HFFc6 (cell line): ENCODE data around the gene TMEM203. TPM values are rescaled to one million over a fixed set of nuclear protein-coding genes. Genes with fewer than 3 reads are reported as not detected.

Source experiments
- DNase-seq: peaks from one replicate; pipeline ENCODE4 v3.0.0-alpha.2; 2018
- H3K27ac Mint-ChIP-seq: 2 replicates; pipeline ENCODE4 v1.8.0; 2020; ENCODE audit warnings: mild to moderate bottlenecking, mixed read lengths
- H3K27me3 Mint-ChIP-seq: 2 replicates; pipeline ENCODE4 v1.8.0; 2021; ENCODE audit warnings: mild to moderate bottlenecking, moderate library complexity, mixed read lengths; ENCODE audit not compliant: insufficient read depth
- H3K36me3 Mint-ChIP-seq: 2 replicates; pipeline ENCODE4 v1.8.0; 2021; ENCODE audit warnings: low read depth, mixed read lengths
- H3K4me1 Mint-ChIP-seq: 2 replicates; pipeline ENCODE4 v1.8.0; 2020; ENCODE audit warnings: low read depth, mixed read lengths
- H3K4me3 Mint-ChIP-seq: 2 replicates; pipeline ENCODE4 v1.8.0; 2020; ENCODE audit warnings: mild to moderate bottlenecking, moderate library complexity, mixed read lengths
- H3K9me3 Mint-ChIP-seq: 2 replicates; pipeline ENCODE4 v1.8.0; 2020; ENCODE audit warnings: mild to moderate bottlenecking, mixed read lengths
- total RNA-seq, 6 experiments: library from RNA; stranded (reverse); fragmentation: NEBNext Ultra II Directional; extraction: Animal tissue kit (Norgen Biotek cat#: 25700); gene quantifications; 2 replicates in 1 of 6; 3 replicates in 5 of 6; pipeline ENCODE4 v1.2.3, GENCODE V29; 2021
- TF ChIP-seq, protein P1 (sequence below): fragments of 200-600 bp; sonication (generic); IDR thresholded peaks from 2 replicates; pipeline ENCODE4 v1.5.0; 2021; ENCODE audit warnings: antibody characterized with exemption, mild to moderate bottlenecking

Gene TMEM203
- total RNA-seq, 6 experiments from 2014 or later: 38.7 to 47.4 (median 40.1) TPM

DNA sequence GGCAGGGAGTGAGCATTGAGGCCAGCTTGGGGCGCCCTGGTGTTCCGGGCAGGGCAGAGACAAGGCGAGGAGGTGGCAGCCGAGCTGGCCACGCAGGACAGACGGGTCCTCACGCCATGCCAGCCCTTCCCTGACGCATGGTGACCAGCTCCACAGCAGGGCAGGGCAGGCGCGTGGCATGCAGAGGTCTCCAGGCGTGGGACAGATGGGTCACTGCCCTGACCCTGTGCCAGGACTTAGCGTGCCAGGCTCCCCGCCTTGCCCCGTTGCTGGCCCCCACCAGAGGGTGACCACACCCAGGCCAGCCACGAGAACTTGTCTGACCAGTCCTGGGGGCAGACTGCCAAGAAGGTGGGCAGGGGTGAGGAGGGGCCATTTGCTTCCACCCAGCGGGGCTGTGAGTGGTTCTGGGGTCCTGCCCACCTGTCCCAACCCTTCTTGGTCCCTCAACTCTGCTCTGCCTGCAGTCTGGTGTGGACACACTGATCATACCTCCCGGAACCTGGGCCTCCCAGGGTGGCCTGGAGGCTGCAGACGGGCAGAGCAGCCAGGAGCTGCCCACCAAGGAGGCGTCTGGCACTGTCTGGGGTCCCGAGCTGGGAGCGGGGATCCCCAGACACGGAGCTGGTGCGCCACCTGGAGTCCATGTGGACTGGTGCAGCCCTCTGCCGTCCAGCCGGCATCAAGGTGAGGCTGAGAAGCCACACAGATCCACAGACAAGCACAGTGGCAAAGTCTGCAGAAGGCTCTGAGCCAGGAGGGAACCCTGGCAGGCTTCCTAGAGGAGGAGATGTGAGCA, 21.8 kb upstream of the TMEM203 start, which contains the start of gene RNF224:
RNF224 (plus strand) TSS at position 449 of the 799 bp plus-strand sequence. CDS start 834 bp downstream, outside the sequence.
- TF ChIP-seq, protein P1, sequence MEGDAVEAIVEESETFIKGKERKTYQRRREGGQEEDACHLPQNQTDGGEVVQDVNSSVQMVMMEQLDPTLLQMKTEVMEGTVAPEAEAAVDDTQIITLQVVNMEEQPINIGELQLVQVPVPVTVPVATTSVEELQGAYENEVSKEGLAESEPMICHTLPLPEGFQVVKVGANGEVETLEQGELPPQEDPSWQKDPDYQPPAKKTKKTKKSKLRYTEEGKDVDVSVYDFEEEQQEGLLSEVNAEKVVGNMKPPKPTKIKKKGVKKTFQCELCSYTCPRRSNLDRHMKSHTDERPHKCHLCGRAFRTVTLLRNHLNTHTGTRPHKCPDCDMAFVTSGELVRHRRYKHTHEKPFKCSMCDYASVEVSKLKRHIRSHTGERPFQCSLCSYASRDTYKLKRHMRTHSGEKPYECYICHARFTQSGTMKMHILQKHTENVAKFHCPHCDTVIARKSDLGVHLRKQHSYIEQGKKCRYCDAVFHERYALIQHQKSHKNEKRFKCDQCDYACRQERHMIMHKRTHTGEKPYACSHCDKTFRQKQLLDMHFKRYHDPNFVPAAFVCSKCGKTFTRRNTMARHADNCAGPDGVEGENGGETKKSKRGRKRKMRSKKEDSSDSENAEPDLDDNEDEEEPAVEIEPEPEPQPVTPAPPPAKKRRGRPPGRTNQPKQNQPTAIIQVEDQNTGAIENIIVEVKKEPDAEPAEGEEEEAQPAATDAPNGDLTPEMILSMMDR: peak; percentile 92
- DNase-seq: peak; percentile 65
- Mint-ChIP-seq H3K36me3 (no peaks in the 10 kb centered on the region), H3K9me3 (no peaks in the 10 kb centered on the region), H3K4me1 (peaks cover 7% of the 10 kb centered on the region), H3K27ac (no peak within 1 kb of the TSS), H3K27me3 (no peaks in the 10 kb centered on the region; the same call in 1 of the 2 replicates), H3K4me3 (no peak within 1 kb of the TSS)

DNA sequence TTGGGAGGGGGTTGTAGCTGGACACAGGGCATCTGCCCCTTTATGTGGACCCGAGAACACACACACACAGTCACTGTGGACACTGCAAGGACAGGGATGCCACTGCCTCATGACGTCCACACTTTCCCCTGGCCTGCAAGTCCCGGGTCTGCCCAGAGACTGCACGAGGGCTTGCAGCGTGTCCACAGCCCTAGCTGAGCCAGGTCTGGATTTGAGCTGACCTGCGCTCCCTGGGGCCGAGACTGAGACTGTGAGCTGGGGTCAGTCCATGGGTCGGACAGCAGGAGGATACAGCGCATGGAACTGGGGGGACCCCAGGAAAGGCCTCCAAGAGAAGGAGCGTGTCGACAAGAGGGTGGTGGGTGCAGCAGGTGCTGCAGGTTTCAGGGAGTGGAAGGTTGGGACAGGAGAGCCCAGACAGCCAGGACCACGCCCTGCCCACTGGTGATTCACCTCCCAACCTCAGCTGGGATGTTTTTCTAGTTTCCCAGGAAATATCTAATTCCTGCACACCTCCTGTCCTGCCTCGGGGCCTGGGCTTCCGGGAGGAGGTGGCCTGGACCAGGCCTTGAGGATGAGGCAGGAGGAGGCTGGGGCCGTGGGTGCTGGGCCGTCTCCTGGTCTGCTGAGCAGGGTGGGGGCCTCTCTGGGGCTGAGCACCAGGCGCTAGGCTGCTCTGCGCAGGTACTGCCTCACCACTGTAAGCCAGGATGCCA, 21.0 kb upstream of the TMEM203 start:
- Mint-ChIP-seq H3K27ac (no peak overlapping the region), H3K4me3 (no peak overlapping the region), H3K9me3 (no peaks in the 10 kb centered on the region), H3K27me3 (no peaks in the 10 kb centered on the region; the same call in 1 of the 2 replicates), H3K4me1 (peaks cover 7% of the 10 kb centered on the region), H3K36me3 (no peaks in the 10 kb centered on the region)
- DNase-seq: peak; percentile 36
- TF ChIP-seq, protein P1: no peak

DNA sequence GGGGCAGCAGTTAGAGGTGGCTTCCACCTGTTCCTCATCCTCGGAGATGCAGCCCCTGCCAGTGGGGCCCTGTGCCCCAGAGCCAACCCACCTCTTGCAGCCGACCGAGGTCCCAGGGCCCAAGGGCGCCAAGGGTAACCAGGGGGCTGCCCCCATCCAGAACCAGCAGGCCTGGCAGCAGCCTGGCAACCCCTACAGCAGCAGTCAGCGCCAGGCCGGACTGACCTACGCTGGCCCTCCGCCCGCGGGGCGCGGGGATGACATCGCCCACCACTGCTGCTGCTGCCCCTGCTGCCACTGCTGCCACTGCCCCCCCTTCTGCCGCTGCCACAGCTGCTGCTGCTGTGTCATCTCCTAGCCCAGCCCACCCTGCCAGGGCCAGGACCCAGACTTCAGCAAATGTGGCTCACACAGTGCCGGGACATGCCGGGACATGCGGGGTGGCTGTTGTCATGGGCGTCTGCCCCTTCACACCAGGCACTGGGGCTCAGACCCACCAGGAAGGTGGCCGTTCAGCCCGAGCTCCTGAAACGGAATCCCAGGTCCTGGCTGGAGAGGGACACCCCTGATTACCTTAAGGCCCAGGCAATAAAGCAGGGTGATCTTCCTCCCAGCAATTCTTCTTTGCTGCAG, 20.4 kb upstream of the TMEM203 start:
- H3K27ac Mint-ChIP-seq: no peak overlapping the region
- H3K4me3 Mint-ChIP-seq: no peak overlapping the region
- no peaks in the 10 kb centered on the region for H3K9me3 Mint-ChIP-seq
- H3K27me3 Mint-ChIP-seq: no peaks in the 10 kb centered on the region; the same call in 1 of the 2 replicates
- H3K4me1 Mint-ChIP-seq: peaks cover 7% of the 10 kb centered on the region
- DNase-seq: no peak
- no peaks in the 10 kb centered on the region for H3K36me3 Mint-ChIP-seq
- TF ChIP-seq, protein P1: no peak

DNA sequence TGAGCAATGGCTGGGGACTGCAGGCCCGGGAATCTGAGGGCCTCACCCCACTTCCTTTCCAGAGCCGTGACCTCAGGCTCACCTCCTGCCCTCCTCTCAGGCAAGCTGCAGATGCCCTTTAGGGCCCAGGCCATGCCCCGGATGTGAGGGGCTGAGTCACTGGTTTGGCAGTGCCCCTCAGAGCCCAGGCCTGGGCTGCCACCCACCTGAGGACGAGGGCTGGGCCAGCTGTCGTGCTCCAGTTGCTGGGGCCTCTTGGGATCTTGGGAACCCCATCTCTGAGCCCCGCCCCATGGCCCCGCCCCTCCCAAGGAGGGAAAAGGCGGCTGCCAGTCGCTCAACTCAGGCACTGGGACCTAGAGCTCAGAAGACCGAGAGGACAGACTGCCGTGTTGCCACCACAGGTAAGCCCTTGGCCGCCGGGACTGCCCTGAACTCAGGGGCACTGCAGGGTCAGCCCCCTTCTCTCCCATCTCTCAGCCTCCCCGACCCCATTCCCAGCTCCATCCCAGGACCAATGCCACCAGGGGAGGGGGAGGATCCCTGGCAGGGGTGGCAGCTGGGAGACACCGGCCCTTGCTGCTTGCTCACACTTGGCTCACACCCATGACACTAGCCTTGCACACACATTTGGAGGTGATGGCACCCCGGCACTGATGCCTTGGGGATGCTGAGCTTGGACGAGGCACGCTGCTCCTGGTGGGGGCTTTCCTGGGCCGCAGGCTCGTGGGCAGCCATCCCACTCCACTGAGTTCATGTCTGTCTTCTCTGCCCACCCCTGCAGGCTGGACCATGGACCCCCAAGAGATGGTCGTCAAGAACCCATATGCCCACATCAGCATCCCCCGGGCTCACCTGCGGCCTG, 19.6 kb upstream of the TMEM203 start, which contains the start of gene CYSRT1:
CYSRT1 (plus strand) TSS at position 345 of the 865 bp plus-strand sequence; CDS start at position 793, 448 bp downstream.
- Mint-ChIP-seq H3K9me3 (no peaks in the 10 kb centered on the region), H3K27ac (peak within 1 kb of the TSS; percentile 72), H3K4me1 (peaks cover 7% of the 10 kb centered on the region), H3K36me3 (no peaks in the 10 kb centered on the region), H3K4me3 (peak within 1 kb of the TSS; percentile 81), H3K27me3 (no peaks in the 10 kb centered on the region; the same call in 1 of the 2 replicates)
- DNase-seq: no peak
- TF ChIP-seq, protein P1: no peak
